ENCODE results near the gene SPARC. TPM values are rescaled to one million over a fixed set of nuclear protein-coding genes. Genes with fewer than 3 reads are reported as not detected.

Gene SPARC
- total and polyA plus RNA-seq, 2 donors (not counting 1 experiment from before 2014, with no cell fraction given): 0.45 TPM; not detected in 1

DNA sequence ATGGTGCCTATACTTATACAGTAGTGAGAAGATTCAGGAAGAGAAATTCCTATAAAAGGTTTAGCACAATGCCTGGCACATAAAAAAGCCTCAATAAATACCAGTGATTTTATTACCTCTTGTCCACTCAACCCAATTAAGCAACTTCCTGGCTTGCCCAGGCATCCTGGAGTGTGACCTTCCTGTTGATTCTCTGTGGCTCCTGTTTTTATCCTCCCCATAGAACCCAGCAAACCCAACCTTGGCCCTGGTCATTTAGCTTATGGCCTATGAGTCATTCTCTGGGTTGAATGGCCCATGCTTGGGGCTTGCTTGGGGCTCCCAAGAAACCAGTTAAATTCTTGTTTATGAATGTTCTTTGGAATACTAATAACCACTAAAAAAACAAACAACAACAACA is 21.4 kb upstream of the SPARC start:
- ATAC-seq (ENCODE audit: low read depth): no peak
- intact Hi-C loops (cut with micrococcal nuclease): no loop called here
- no peaks in the 10 kb centered on the region for H3K79me2 ChIP-seq (ENCODE audit: control insufficient read depth, insufficient read depth, low read length)

DNA sequence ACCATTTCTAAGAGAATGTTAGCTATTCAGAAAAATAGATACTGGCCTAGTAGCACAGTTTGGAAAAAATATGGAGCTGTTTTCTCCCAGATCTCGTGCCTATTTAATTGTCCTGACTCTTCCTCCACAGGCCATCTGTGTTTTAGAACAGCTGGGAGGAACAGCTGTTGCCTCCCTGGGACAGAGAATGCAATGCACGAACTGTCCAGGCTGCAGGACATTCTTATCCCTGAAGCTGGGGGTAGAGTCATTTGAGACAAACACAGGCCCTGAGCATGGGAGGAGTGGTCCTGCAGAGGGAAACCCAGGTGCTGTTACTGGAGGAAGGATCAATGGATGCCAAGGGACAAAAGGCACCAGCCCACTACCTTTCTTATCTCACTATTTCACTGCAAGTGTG is 20.9 kb upstream of the SPARC start:
- H3K4me3 ChIP-seq (ENCODE audit: control extremely low read depth in 1 of 5, extremely low read depth in 1 of 5, insufficient read depth in 1 of 5, low read depth in 2 of 5, low read length in 4 of 5): no peak overlapping the region
- H3K27ac ChIP-seq (ENCODE audit: low read length in 2 of 2): no peak overlapping the region
- no peak for DNase-seq
- no peak for ATAC-seq (ENCODE audit: low read depth)
- CTCF ChIA-PET: no interaction called here
- WGBS (ENCODE audit: insufficient coverage): 95% methylated on average over 2 of the region's 2 CpGs
- peaks cover 7 to 8% of the 10 kb centered on the region in 2 donors for H3K4me1 ChIP-seq (ENCODE audit: control insufficient read depth in 2 of 2, insufficient read depth in 2 of 2, low read length in 2 of 2)
- POLR2A ChIA-PET: no interaction called here
- no peak for TF ChIP-seq EZH2 (IDR thresholded peaks at IDR 0.05; ENCODE audit: borderline replicate concordance, insufficient read depth, low read depth, low read length, poor library complexity, severe bottlenecking)
- TF ChIP-seq, protein P1, sequence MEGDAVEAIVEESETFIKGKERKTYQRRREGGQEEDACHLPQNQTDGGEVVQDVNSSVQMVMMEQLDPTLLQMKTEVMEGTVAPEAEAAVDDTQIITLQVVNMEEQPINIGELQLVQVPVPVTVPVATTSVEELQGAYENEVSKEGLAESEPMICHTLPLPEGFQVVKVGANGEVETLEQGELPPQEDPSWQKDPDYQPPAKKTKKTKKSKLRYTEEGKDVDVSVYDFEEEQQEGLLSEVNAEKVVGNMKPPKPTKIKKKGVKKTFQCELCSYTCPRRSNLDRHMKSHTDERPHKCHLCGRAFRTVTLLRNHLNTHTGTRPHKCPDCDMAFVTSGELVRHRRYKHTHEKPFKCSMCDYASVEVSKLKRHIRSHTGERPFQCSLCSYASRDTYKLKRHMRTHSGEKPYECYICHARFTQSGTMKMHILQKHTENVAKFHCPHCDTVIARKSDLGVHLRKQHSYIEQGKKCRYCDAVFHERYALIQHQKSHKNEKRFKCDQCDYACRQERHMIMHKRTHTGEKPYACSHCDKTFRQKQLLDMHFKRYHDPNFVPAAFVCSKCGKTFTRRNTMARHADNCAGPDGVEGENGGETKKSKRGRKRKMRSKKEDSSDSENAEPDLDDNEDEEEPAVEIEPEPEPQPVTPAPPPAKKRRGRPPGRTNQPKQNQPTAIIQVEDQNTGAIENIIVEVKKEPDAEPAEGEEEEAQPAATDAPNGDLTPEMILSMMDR (IDR thresholded peaks at IDR 0.05): no peak
- H3K27me3 ChIP-seq (replicated peaks in 1 of 4; ENCODE audit: control extremely low read depth in 1 of 4, control insufficient read depth in 3 of 4, insufficient read depth in 4 of 4, low read length in 3 of 4): no peaks in the 10 kb centered on the region
- no peak overlapping the region for H3K4me2 ChIP-seq (replicated peaks; ENCODE audit: low read depth, low read length, poor library complexity, severe bottlenecking)
- Mint-ChIP-seq H3K4me1 (peaks cover 15% of the 10 kb centered on the region), H3K4me3 (no peak overlapping the region), H3K9me3 (ENCODE audit: insufficient read depth) (no peaks in the 10 kb centered on the region), H3K27me3 (no peaks in the 10 kb centered on the region), H3K27ac (no peak overlapping the region)
- H4K20me1 ChIP-seq (ENCODE audit: control insufficient read depth, insufficient read depth, low read length, poor library complexity, severe bottlenecking): no peaks in the 10 kb centered on the region
- intact Hi-C loops (cut with micrococcal nuclease): no loop called here
- no peak overlapping the region for H3K9ac ChIP-seq (ENCODE audit: low read length)
- H3K36me3 ChIP-seq (replicated peaks in 1 of 2; ENCODE audit: control extremely low read depth in 1 of 2, control insufficient read depth in 1 of 2, extremely low read depth in 1 of 2, insufficient read depth in 2 of 2, low read length in 1 of 2): no peaks in the 10 kb centered on the region
- H2AFZ ChIP-seq (ENCODE audit: insufficient read depth, low read depth, low read length, poor library complexity, severe bottlenecking): no peak overlapping the region
- no peaks in the 10 kb centered on the region for H3K79me2 ChIP-seq (ENCODE audit: control insufficient read depth, insufficient read depth, low read length)
- H3K9me3 ChIP-seq (ENCODE audit: control extremely low read depth in 1 of 3, control insufficient read depth in 2 of 3, insufficient read depth in 1 of 3, low read length in 2 of 3): peaks cover 0 to 3% (median 0%) of the 10 kb centered on the region in 3 donors

More for the DNA sequence above, 21.4 kb upstream of the SPARC start:
- Mint-ChIP-seq H3K4me3 (no peak overlapping the region), H3K27ac (no peak overlapping the region), H3K27me3 (peaks cover 4% of the 10 kb centered on the region), H3K4me1 (peaks cover 14% of the 10 kb centered on the region), H3K9me3 (ENCODE audit: insufficient read depth) (no peaks in the 10 kb centered on the region)
- DNase-seq: no peak
- H4K20me1 ChIP-seq (ENCODE audit: control insufficient read depth, insufficient read depth, low read length, poor library complexity, severe bottlenecking): no peaks in the 10 kb centered on the region
- CTCF ChIA-PET: no interaction called here
- no peaks in the 10 kb centered on the region for H3K27me3 ChIP-seq (replicated peaks in 1 of 4; ENCODE audit: control extremely low read depth in 1 of 4, control insufficient read depth in 3 of 4, insufficient read depth in 4 of 4, low read length in 3 of 4)
- H3K9ac ChIP-seq (ENCODE audit: low read length): no peak overlapping the region
- peaks cover 5 to 7% of the 10 kb centered on the region in 2 donors for H3K4me1 ChIP-seq (ENCODE audit: control insufficient read depth in 2 of 2, insufficient read depth in 2 of 2, low read length in 2 of 2)
- no peak overlapping the region for H3K4me2 ChIP-seq (replicated peaks; ENCODE audit: low read depth, low read length, poor library complexity, severe bottlenecking)
- H3K9me3 ChIP-seq (ENCODE audit: control extremely low read depth in 1 of 3, control insufficient read depth in 2 of 3, insufficient read depth in 1 of 3, low read length in 2 of 3): peaks cover 0 to 3% (median 0%) of the 10 kb centered on the region in 3 donors
- H3K36me3 ChIP-seq (replicated peaks in 1 of 2; ENCODE audit: control extremely low read depth in 1 of 2, control insufficient read depth in 1 of 2, extremely low read depth in 1 of 2, insufficient read depth in 2 of 2, low read length in 1 of 2): no peaks in the 10 kb centered on the region
- no peak overlapping the region for H3K27ac ChIP-seq (ENCODE audit: low read length in 2 of 2)
- POLR2A ChIA-PET: no interaction called here
- H3K4me3 ChIP-seq (ENCODE audit: control extremely low read depth in 1 of 5, extremely low read depth in 1 of 5, insufficient read depth in 1 of 5, low read depth in 2 of 5, low read length in 4 of 5): no peak overlapping the region
- no peak overlapping the region for H2AFZ ChIP-seq (ENCODE audit: insufficient read depth, low read depth, low read length, poor library complexity, severe bottlenecking)
- TF ChIP-seq EZH2 (IDR thresholded peaks at IDR 0.05; ENCODE audit: borderline replicate concordance, insufficient read depth, low read depth, low read length, poor library complexity, severe bottlenecking): no peak
- TF ChIP-seq, protein P1 (IDR thresholded peaks at IDR 0.05): no peak

Measured in B cell (primary cell).